Measurements from ENCODE around the gene ZNF274.

ZNF274 gene

GRCh38 chr19:58217607-58218391 is 34.9 kb downstream of the ZNF274 start:
- no peak overlapping the region for H3K27ac ChIP-seq (ENCODE audit: low read length)
- no peak for TF ChIP-seq CTCF (IDR thresholded peaks at IDR 0.05; ENCODE audit: low read length)
- TF ChIP-seq EZH2 (optimal IDR thresholded peaks at IDR 0.05; ENCODE audit: low read depth, low read length): no peak
- no peak for TF ChIP-seq EZH2phosphoT487 (IDR thresholded peaks at IDR 0.05; ENCODE audit: low read length)
- no peaks in the 10 kb centered on the region for H3K27me3 ChIP-seq (replicated peaks; ENCODE audit: insufficient read depth, low read length)
- DNase-seq: no peak
- no peak overlapping the region for H3K4me2 ChIP-seq (ENCODE audit: low read depth, low read length)
- H3K4me1 ChIP-seq (ENCODE audit: low read length): no peaks in the 10 kb centered on the region
- no peak overlapping the region for H2AFZ ChIP-seq (ENCODE audit: low read length)
- H3K9me2 ChIP-seq (replicated peaks; ENCODE audit: insufficient read depth, low read length): no peaks in the 10 kb centered on the region
- no peaks in the 10 kb centered on the region for H3F3A ChIP-seq (ENCODE audit: insufficient read depth, low read length)
- H3K79me2 ChIP-seq (ENCODE audit: low read length): no peaks in the 10 kb centered on the region
- H3K36me3 ChIP-seq (replicated peaks; ENCODE audit: insufficient read depth, low read length): no peaks in the 10 kb centered on the region
- no peak overlapping the region for H3K9ac ChIP-seq (ENCODE audit: low read length)
- H3K4me3 ChIP-seq (ENCODE audit: low read length): no peak overlapping the region
- no peaks in the 10 kb centered on the region for H3K9me3 ChIP-seq (replicated peaks; ENCODE audit: insufficient read depth, low read length)
- no peaks in the 10 kb centered on the region for H4K20me1 ChIP-seq (ENCODE audit: insufficient read depth, low read length)

GRCh38 chr19:58218899-58219298 is 36.0 kb downstream of the ZNF274 start:
- H3K4me2 ChIP-seq (ENCODE audit: low read depth, low read length): no peak overlapping the region
- H3F3A ChIP-seq (ENCODE audit: insufficient read depth, low read length): no peaks in the 10 kb centered on the region
- no peak overlapping the region for H3K4me3 ChIP-seq (ENCODE audit: low read length)
- H3K36me3 ChIP-seq (replicated peaks; ENCODE audit: insufficient read depth, low read length): no peaks in the 10 kb centered on the region
- no peak overlapping the region for H3K27ac ChIP-seq (ENCODE audit: low read length)
- H2AFZ ChIP-seq (ENCODE audit: low read length): no peak overlapping the region
- no peak for DNase-seq
- H3K27me3 ChIP-seq (replicated peaks; ENCODE audit: insufficient read depth, low read length): no peaks in the 10 kb centered on the region
- H3K4me1 ChIP-seq (ENCODE audit: low read length): no peaks in the 10 kb centered on the region
- no peaks in the 10 kb centered on the region for H4K20me1 ChIP-seq (ENCODE audit: insufficient read depth, low read length)
- H3K9ac ChIP-seq (ENCODE audit: low read length): no peak overlapping the region
- TF ChIP-seq CTCF (IDR thresholded peaks at IDR 0.05; ENCODE audit: low read length) (no peak), EZH2phosphoT487 (IDR thresholded peaks at IDR 0.05; ENCODE audit: low read length) (no peak), EZH2 (optimal IDR thresholded peaks at IDR 0.05; ENCODE audit: low read depth, low read length) (no peak)
- no peaks in the 10 kb centered on the region for H3K9me2 ChIP-seq (replicated peaks; ENCODE audit: insufficient read depth, low read length)
- no peaks in the 10 kb centered on the region for H3K79me2 ChIP-seq (ENCODE audit: low read length)
- no peaks in the 10 kb centered on the region for H3K9me3 ChIP-seq (replicated peaks; ENCODE audit: insufficient read depth, low read length)

- no peaks in the 10 kb centered on the region for H3K9me3 ChIP-seq (replicated peaks; ENCODE audit: insufficient read depth, low read length)
- peak overlapping the region; percentile 59 for H3K4me3 ChIP-seq (ENCODE audit: low read length)
- H3K27me3 ChIP-seq (replicated peaks; ENCODE audit: insufficient read depth, low read length): no peaks in the 10 kb centered on the region
- H3K4me1 ChIP-seq (ENCODE audit: low read length): no peaks in the 10 kb centered on the region
- H3K27ac ChIP-seq (ENCODE audit: low read length): no peak overlapping the region
- H3K9ac ChIP-seq (ENCODE audit: low read length): peak overlapping the region; percentile 28; the same call in 1 of the 2 replicates
- no peaks in the 10 kb centered on the region for H4K20me1 ChIP-seq (ENCODE audit: insufficient read depth, low read length)
- H3K79me2 ChIP-seq (ENCODE audit: low read length): no peaks in the 10 kb centered on the region
- DNase-seq: no peak
- no peaks in the 10 kb centered on the region; the same call in 1 of the 2 replicates for H3K36me3 ChIP-seq (replicated peaks; ENCODE audit: insufficient read depth, low read length)
- no peaks in the 10 kb centered on the region for H3F3A ChIP-seq (ENCODE audit: insufficient read depth, low read length)
- H2AFZ ChIP-seq (ENCODE audit: low read length): peak overlapping the region; percentile 69; the same call in 1 of the 2 replicates
- no peaks in the 10 kb centered on the region for H3K9me2 ChIP-seq (replicated peaks; ENCODE audit: insufficient read depth, low read length)
- peak overlapping the region; percentile 41; the same call in 1 of the 2 replicates for H3K4me2 ChIP-seq (ENCODE audit: low read depth, low read length)
- TF ChIP-seq EZH2 (optimal IDR thresholded peaks at IDR 0.05; ENCODE audit: low read depth, low read length) (no peak), EZH2phosphoT487 (IDR thresholded peaks at IDR 0.05; ENCODE audit: low read length) (no peak), CTCF (IDR thresholded peaks at IDR 0.05; ENCODE audit: low read length) (no peak)
Measured at GRCh38 chr19:58227964-58228584, 45.2 kb downstream of the ZNF274 start.

Data from MM.1S (cell line).